Breast epithelium (tissue), 4 donors: Measurements from ENCODE around the gene C2CD4D. TPM values are rescaled to one million over a fixed set of nuclear protein-coding genes. Genes with fewer than 3 reads are reported as not detected.

Experiments used
- DNase-seq, 2 donors: peaks; one replicate each; pipeline ENCODE4 v3.0.0-alpha.2; 2019; ENCODE audit warnings: low spot score in 2 of 2
- H3K27ac ChIP-seq, 2 donors: fragments of 200-600 bp; sonication (generic) in 1 of 2; one replicate each; pipeline ENCODE4 v1.5.1; 2016 to 2019; ENCODE audit warnings: mild to moderate bottlenecking in 1 of 2
- H3K27me3 ChIP-seq, 2 donors: fragments of 200-600 bp; sonication (generic) in 1 of 2; one replicate each; pipeline versions ENCODE4 v1.5.1 to v1.6.0; 2017 to 2019; ENCODE audit warnings: control low read depth in 1 of 2, mild to moderate bottlenecking in 1 of 2
- H3K36me3 ChIP-seq: fragments of 200-600 bp; one replicate; pipeline ENCODE4 v1.5.1; 2019
- H3K4me1 ChIP-seq, 2 donors: fragments of 200-600 bp; sonication (generic); one replicate each; pipeline ENCODE4 v1.5.1; 2016 to 2019; ENCODE audit warnings: control low read depth in 1 of 2
- H3K4me3 ChIP-seq, 3 donors: fragments of 200-600 bp; sonication (generic); 1 replicate in 2 of 3; 2 replicates in 1 of 3; pipeline ENCODE4 v1.5.1; 2016 to 2019; ENCODE audit warnings: mild to moderate bottlenecking in 3 of 3, moderate library complexity in 2 of 3
- H3K9me3 ChIP-seq, 2 donors: fragments of 200-600 bp; sonication (generic) in 1 of 2; one replicate each; pipeline ENCODE4 v1.5.1; 2016 to 2019; ENCODE audit warnings: control low read depth in 1 of 2
- CTCF ChIP-seq, 3 donors: fragments of 450-650 bp; IDR thresholded peaks; one replicate each; pipeline ENCODE4 v1.5.1; 2016 to 2017; ENCODE audit warnings: antibody characterized with exemption in 3 of 3, mild to moderate bottlenecking in 3 of 3, moderate library complexity in 3 of 3
- POLR2A ChIP-seq: fragments of 450-650 bp; IDR thresholded peaks from one replicate; pipeline ENCODE4 v1.6.1; 2016; ENCODE audit warnings: antibody characterized with exemption, mild to moderate bottlenecking, moderate library complexity
- POLR2AphosphoS5 ChIP-seq, 3 donors: sonication (generic); formaldehyde crosslinking; IDR thresholded peaks; one replicate each; pipeline ENCODE4 v1.6.1; 2017; ENCODE audit warnings: antibody characterized with exemption in 3 of 3
- intact Hi-C: fragments of 100-400 bp; cut with DNase I; formaldehyde crosslinking; loops from one replicate; pipeline ENCODE4 v1.15.1; 2023; ENCODE audit warnings: low total_unique reads
- total RNA-seq, 3 donors: library from RNA; depleted of rRNA; stranded (reverse); fragments of >200 nt; gene quantifications; one replicate each; pipeline ENCODE4 v1.1.0, GENCODE V29; 2016

Gene C2CD4D
- total RNA-seq, 3 donors from 2014 or later: 0.32 to 0.73 TPM; not detected in 1

GRCh38 chr1:151813271-151813977 is 26.2 kb downstream of the C2CD4D start:
- Histone ChIP-seq H3K9me3 (no peaks in the 10 kb centered on the region), H3K4me3 (no peak overlapping the region), H3K4me1 (no peaks in the 10 kb centered on the region), H3K27ac (no peak overlapping the region), H3K27me3 (no peaks in the 10 kb centered on the region), H3K36me3 (no peaks in the 10 kb centered on the region)
- no peak for TF ChIP-seq POLR2A
- no peak for TF ChIP-seq POLR2AphosphoS5 (IDR thresholded peaks at IDR 0.05)
- TF ChIP-seq CTCF (IDR thresholded peaks at IDR 0.05): no peak
- no peak for DNase-seq
- intact Hi-C loops: no loop called here

- intact Hi-C loops: no loop called here
- TF ChIP-seq CTCF (IDR thresholded peaks at IDR 0.05) (no peak), POLR2A (no peak), POLR2AphosphoS5 (IDR thresholded peaks at IDR 0.05) (no peak)
- H3K4me3 ChIP-seq: peak overlapping the region in 1 of 3 donors; percentile 19
- no peaks in the 10 kb centered on the region for H3K9me3 ChIP-seq
- no peak for DNase-seq
- no peaks in the 10 kb centered on the region for H3K36me3 ChIP-seq
- no peaks in the 10 kb centered on the region for H3K4me1 ChIP-seq
- no peaks in the 10 kb centered on the region for H3K27me3 ChIP-seq
- H3K27ac ChIP-seq: no peak overlapping the region
These were observed 28.4 kb downstream of the C2CD4D start for GRCh38 chr1:151811181-151811580.

- TF ChIP-seq POLR2A: no peak
- no peak for TF ChIP-seq POLR2AphosphoS5 (IDR thresholded peaks at IDR 0.05)
- no peak for TF ChIP-seq CTCF (IDR thresholded peaks at IDR 0.05)
- H3K36me3 ChIP-seq: no peaks in the 10 kb centered on the region
- no peaks in the 10 kb centered on the region for H3K4me1 ChIP-seq
- H3K4me3 ChIP-seq: no peak overlapping the region
- intact Hi-C loops: loop anchor here (5.0 kb wide), 1 partner anchor 1348 kb away; no protein-coding TSS in a partner anchor
- no peaks in the 10 kb centered on the region for H3K27me3 ChIP-seq
- H3K9me3 ChIP-seq: no peaks in the 10 kb centered on the region
- peak overlapping the region in 1 of 2 donors; percentile 40 for H3K27ac ChIP-seq
- no peak for DNase-seq
These were observed 29.5 kb downstream of the C2CD4D start for GRCh38 chr1:151809985-151810556.

- H3K4me1 ChIP-seq: no peaks in the 10 kb centered on the region
- TF ChIP-seq POLR2A: no peak
- TF ChIP-seq POLR2AphosphoS5 (IDR thresholded peaks at IDR 0.05): no peak
- peak in 1 of 3 donors; percentile 4 for TF ChIP-seq CTCF (IDR thresholded peaks at IDR 0.05)
- DNase-seq: no peak
These were observed 30.2 kb downstream of the C2CD4D start for GRCh38 chr1:151809290-151809984.

GRCh38 chr1:151807766-151808165 is 31.9 kb downstream of the C2CD4D start:
- Histone ChIP-seq H3K27me3 (no peaks in the 10 kb centered on the region), H3K9me3 (no peaks in the 10 kb centered on the region), H3K4me1 (no peaks in the 10 kb centered on the region), H3K27ac (no peak overlapping the region), H3K36me3 (no peaks in the 10 kb centered on the region), H3K4me3 (no peak overlapping the region)
- TF ChIP-seq POLR2A (no peak), POLR2AphosphoS5 (IDR thresholded peaks at IDR 0.05) (no peak), CTCF (IDR thresholded peaks at IDR 0.05) (no peak)
- no peak for DNase-seq
- intact Hi-C loops: loop anchor here (5.0 kb wide), 1 partner anchor 1345 kb away; no protein-coding TSS in a partner anchor

More at GRCh38 chr1:151809290-151809984, 30.2 kb downstream of the C2CD4D start:
- Histone ChIP-seq H3K27ac (peak overlapping the region in 1 of 2 donors; percentile 40), H3K9me3 (no peaks in the 10 kb centered on the region), H3K36me3 (no peaks in the 10 kb centered on the region), H3K27me3 (no peaks in the 10 kb centered on the region), H3K4me3 (no peak overlapping the region)
- intact Hi-C loops: loop anchor here (5.0 kb wide), 1 partner anchor 1347 kb away; no protein-coding TSS in a partner anchor
